Measurements from ENCODE around the gene CHRNE.
"Not testable (repeated sequence)": the region's sequence is repeated elsewhere in the genome, so short reads cannot be mapped to it uniquely, and the experiment has no call there.

CHRNE gene

DNA sequence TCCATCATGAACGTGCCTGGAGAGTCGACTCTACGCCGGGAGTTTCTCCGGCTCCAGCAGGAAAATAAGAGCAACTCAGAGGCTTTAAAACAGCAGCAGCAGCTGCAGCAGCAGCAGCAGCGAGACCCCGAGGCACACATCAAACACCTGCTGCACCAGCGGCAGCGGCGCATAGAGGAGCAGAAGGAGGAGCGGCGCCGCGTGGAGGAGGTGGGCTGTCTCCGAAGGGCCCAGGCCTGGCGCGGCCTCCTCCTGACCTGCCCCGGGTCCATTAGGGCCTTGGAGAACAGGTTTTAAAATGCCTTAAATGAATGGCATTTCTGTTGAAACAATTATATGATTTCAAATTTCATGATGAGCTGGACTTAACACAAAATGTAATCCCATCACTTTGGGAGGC lies 15.3 kb downstream of the CHRNE start:
- no peak for DNase-seq (ENCODE audit: low read depth in 2 of 2)

DNA sequence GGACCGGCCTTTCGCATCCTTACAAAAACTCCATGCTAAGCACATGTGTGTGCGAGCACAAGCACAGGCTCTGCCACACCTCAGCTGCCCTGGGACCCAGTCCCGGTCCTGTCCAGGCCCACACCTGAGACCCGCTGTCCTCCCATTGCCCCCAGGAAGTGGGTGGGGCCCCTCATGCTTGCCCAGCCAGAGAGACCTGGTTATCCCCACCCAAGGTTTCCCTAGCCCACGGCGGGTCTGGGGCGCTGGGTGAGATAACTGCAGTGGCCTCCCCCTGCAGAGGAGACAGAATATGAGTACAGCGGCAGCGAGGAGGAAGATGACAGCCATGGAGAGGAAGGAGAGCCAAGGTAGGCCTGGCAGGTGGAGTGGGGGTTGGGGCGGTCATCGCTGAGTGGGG lies 16.1 kb downstream of the CHRNE start:
- no peak for DNase-seq (ENCODE audit: low read depth in 2 of 2)

DNA sequence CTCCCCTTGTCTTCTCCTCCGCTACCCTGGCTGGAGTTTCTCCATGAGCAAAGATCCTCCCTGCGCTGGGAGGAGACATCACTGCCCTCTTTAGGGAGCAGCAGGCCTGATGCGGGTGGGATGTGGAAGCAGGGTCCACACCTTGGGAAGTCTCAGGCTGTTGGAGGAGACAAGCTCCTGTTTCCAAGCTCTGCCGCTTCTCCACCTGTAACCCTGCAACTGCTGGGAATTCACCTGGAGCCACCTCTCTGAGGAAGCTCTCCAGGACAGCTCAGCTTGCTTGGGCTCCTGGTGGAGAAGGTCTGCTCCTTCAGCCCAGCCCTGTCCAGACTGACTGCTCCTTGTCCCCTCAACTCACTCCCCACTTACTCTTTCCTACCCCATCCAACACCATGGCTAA lies 18.4 kb downstream of the CHRNE start:
- DNase-seq (ENCODE audit: low read depth in 2 of 2), result no peak

DNA sequence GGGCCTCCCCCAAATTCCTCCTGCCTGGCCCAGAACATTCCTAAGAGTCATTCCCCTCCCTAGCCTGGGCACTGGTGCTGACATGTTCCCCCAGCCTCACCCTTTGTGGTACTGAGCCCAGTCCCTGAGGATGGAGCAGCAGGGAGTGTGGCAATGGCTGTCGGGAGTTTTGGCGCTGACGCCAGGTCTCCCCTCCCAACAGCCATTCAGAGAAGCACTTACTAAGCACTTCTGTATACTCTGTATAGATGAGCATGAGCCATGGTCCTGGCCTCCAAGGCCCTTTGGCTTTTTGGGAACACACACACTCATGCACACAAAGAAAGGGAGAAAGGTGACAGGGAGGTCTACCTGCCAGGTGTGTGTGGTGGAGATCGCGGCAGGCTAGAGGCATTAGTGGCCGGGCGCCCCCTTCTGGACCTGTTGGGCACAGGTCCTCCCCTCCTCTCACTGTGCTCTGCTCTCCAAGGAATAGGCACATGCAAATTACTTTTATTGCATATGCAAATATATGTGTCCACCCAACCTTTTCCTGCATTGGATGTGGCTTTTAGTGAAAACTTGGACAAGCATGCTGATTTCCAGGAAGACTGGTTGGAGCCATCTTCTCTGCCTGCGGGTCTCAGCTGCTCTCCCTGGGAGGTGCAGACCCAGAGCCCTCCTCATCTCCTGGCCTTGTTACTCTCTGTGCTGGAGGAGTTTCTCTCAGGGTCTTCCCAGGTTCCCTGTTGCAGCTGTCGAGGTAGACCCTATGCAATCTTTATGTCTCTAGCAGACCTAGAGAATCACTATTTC lies 20.9 kb downstream of the CHRNE start:
- no peak for DNase-seq (ENCODE audit: low read depth in 2 of 2)

DNA sequence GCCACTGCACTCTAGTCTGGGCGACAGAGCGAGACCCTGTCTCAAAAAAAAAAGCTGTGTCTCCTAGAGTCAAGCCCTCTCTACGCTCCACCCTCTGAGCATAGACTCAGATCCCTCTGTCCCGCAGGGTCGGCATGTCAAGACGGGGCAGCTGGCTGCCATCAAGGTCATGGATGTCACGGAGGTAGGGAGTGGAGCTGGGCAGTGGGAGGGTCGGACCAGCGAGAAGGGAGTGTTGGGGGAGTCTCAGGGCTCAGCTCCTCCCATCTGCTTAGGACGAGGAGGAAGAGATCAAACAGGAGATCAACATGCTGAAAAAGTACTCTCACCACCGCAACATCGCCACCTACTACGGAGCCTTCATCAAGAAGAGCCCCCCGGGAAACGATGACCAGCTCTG lies 22.0 kb downstream of the CHRNE start:
- no peak for DNase-seq (ENCODE audit: low read depth in 2 of 2)

DNA sequence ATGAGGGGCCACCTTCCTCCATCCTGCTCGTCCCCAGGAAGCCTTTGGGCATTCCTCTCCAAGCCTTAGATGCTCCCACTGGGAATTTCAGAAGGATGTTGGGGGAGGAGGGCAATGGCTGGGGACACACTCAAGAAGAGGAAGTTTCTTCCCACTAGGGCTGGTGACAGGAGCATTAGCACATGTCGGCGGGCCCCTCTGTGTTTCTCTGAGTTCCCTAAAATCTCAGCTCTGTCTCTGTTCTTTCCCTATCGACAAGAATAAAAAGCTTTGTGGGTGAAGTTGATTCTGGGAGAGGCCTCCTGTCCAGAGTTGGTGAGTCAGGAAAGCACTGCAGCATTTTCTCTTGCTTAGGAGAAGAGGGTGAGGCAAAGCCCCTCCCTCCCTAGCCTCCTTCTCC lies 23.3 kb downstream of the CHRNE start:
- no peak for DNase-seq (ENCODE audit: low read depth in 2 of 2)

DNA sequence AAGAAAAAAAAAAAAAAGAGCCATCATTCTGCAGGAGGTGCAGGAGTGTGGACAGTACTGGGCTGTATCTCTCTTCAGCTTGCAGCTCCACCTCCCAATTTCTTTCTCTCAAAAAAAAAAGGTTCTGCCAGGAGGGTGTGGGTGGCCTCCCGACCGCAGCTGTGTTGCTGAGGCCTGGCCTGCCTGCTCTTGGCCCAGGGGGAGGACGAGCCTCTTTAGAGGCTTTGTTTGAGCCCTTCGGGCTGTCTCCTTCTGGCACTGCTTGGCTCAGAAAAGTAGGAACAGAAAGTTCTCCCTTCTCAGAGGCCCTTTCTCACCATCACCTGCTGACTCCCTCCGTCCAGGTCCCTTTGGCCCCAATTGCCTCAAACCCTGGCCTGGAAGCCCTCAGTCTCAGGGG lies 25.8 kb downstream of the CHRNE start:
- no peak for DNase-seq (ENCODE audit: low read depth in 2 of 2)

DNA sequence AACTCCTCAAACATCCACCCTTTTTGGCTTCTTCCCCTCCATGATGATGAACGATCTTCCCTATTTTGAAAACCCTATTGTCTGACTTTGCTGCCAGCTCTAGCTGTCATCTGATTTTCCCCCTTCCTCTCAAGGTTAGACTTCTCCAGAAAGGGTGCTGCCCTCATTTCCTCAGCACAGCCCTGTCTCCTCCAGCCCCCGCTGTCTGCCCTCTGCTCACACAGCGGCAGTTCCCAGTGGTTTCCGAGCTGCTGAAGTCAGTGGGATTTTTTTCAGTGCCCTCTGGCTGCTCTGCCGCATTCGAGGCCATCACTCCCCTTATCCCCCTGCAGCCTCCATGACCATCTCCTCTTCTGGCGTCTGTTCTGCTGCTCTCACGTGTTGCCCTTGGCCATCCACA lies 30.1 kb downstream of the CHRNE start:
- no peak for DNase-seq (ENCODE audit: low read depth in 2 of 2)

DNA sequence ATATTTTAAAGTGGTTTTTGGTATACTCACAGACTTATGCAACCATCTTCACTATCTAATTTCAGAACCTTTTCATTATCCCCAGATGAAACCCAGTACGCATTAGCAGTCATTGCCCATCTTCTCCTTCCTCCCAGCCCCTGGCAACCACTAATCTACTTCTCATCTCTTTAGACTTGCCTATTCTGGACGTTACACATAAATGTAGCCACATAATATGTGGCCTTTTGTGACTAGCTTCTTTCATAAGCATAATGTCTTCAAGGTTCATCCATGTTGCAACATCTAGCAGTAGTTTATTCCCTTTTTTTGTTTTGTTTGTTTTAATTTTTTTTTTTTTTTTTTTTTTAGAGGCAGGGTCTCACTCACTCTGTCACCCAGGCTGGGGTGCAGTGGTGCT lies 32.0 kb downstream of the CHRNE start:
- no peak for DNase-seq (ENCODE audit: low read depth in 2 of 2)

DNA sequence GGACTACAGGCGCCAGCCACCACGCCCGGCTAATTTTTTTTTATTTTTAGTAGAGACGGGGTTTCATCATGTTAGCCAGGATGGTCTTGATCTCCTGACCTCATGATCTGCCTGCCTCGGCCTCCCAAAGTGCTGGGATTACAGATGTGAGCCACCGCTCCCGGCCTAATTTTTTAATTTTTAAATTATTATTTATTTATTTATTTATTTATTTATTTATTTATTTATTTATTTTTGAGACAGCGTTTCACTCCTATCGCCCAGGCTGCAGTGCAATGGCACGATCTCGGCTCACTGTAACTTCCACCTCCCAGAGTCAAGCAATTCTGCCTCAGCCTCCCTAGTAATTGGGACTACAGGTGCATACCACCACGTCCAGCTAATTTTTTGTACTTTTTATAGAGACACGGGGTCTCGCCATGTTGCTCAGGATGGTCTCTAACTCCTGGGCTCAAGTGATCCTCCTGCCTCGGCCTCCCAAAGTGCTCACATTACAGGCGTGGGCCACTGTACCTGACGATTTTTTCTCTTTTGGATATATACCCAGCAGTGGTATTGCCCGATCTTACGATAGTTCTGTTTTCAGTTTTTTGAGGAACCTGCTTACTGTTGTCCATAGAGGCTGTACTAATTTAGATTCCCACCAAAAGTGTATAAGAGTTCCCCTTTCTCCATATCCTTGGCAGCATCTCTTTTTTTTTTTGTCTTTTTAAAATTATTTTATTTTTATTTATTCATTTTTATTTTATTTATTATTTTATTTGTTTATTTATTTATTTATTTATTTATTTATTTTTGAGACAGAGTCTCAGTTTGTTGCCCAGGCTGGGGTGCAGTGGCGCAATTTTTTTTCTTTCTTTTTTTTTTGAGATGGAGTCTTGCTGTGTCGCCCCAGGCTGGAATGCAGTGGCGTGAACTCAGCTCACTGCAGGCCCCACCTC lies 33.6 kb downstream of the CHRNE start:
- not testable (repeated sequence) for DNase-seq (ENCODE audit: low read depth in 2 of 2)

DNA sequence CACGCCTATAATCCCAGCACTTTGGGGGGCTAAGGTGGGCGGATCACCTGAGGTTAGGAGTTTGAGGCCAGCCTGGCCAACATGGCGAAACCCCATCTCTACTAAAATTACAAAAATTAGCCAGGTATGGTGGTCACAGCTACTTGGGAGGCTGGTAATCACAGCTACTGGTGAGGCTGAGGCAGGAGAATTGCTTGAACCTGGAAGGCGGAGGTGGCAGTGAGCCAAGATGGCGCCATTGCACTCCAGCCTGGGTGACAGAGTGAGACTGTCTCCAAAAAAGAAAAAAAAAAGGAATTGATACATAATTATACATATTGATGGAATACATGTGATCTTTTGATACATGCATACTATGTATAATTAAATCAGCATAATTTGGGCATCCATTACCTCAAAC lies 35.4 kb downstream of the CHRNE start:
- not testable (repeated sequence) for DNase-seq (ENCODE audit: low read depth in 2 of 2)

DNA sequence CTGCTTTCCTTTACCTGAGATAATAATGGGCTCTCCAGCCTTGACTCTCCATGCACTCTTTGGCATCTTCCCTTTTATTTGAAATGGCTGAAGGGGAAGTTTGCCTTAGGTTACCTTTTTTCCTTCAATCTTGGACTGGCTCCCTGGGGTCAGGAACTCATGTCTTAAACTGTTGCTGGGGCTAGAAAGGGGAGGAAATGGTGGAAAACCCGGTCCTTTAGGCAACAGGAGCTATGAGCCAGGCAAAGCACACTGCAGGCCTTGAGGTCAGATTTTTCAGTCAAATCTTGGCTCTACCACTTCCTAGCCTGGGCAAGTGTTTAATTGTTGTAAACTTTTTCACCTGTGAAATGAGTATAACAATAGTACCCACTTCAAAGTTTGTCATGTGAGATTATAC lies 39.6 kb downstream of the CHRNE start:
- no peak for DNase-seq (ENCODE audit: low read depth in 2 of 2)

DNA sequence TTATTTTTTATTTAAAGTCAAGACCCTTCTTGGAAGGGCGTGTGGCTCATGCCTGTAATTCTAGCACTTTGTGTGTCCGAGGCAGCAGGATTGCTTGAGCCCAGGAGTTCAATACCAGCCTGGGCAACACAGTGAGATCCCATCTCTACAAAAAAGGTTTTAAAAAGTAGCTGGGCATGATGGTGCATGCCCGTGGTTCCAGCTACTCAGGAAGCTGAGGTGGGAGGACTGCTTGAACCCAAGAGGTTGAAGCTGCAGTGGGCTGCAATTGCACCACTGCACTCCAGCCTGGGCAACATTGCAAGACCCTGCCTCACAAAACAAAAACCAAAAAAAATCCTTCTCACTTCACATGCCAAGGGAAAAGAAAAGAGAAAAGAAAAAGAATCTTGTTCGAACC lies 40.2 kb downstream of the CHRNE start:
- no peak for DNase-seq (ENCODE audit: low read depth in 2 of 2)

DNA sequence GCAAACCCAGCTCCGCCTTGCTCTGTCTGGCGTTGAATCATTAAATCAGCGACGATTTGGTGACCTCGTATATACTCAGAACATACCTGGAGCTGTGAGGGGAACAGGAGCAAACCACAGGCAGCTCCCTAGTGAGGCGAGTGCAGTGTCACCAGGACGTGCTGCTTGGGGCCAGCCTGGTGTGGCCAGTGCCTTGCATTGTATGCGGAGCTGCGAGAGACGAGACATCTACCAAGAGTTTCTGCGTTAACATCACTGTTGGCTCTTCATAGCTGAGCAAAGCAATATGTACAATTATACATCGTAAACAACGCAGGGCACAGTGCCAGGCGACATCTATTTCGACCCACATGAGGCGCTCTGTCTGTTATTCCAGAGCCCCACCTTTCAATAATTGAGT lies 41.8 kb downstream of the CHRNE start:
- no peak for DNase-seq (ENCODE audit: low read depth in 2 of 2)

DNA sequence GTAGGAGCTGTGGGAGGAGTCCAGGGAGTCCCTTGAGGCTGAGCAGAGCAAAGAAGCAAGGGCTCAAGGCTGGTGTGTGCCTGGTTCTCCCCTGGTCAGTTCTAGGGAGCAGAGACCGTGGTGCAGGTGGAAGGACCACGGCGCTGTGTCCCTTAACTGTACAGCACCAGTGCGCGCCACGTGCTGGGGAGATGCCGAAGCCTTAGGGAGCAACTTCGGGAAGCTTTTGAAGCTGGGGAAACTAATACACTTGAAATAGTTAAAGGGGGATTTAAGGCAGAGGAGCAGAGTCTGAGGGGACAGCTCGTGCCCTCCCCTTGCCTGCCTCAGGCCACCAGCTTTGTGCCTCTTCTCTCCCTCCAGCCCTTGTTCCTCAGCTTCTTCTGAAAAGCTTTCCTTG lies 42.2 kb downstream of the CHRNE start:
- no peak for DNase-seq (ENCODE audit: low read depth in 2 of 2)

DNA sequence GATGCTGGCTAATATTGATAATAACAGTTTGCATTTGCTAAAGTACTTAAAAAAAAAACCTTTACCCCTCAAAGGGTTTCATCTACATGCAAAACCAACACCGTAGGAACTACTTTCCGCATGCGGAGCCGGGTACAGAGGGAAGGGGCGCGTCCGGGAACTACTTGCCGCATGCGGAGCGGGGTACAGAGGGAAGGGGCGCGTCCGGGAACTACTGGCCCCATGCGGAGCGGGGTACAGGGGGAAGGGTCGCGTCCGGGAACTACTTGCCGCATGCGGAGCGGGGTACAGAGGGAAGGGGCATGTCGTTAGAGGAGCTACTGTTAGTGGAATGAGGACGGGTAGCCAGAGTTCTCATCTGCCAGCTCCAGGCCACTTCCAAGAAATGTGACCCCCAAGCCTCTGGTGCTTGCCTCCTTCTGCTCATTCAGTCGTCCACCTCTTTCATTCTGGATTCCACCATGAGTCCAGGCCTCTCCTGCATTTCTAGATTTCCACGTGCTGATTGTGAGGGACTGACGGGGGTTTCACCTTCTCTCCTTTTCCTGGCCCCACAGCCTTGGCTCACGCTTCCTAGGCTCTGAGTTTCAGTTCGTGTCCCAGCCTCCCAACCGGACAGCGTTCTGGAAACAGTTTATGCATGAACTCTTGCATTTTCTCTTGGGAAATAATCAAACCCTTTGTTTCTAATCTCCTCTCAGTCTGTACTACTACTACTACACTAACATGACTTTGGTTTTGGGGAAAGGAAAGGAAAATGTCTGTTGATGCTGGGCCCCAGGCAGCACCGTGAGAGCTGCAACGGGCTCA lies 42.9 kb downstream of the CHRNE start:
- DNase-seq (ENCODE audit: low read depth in 2 of 2), result no peak

DNA sequence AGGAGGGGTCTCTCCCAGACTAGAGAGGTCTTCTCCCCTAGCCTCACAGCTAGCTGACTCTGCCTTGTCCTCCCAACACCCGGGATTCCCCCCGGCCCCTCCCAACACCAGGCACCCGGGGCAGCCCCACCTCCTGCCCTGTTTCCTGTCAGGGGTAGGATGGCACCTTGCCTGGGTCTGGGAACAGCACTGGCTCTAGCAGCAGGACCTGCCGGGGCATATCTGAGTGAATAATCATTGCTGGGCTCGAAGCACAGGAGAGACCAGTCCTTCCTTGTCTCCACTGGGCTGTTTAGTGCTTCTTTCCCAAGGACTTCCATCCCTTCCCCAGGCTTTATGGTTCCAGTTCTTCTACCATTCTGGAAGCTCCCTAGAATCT lies 44.0 kb downstream of the CHRNE start:
- DNase-seq (ENCODE audit: low read depth in 2 of 2), result no peak

DNA sequence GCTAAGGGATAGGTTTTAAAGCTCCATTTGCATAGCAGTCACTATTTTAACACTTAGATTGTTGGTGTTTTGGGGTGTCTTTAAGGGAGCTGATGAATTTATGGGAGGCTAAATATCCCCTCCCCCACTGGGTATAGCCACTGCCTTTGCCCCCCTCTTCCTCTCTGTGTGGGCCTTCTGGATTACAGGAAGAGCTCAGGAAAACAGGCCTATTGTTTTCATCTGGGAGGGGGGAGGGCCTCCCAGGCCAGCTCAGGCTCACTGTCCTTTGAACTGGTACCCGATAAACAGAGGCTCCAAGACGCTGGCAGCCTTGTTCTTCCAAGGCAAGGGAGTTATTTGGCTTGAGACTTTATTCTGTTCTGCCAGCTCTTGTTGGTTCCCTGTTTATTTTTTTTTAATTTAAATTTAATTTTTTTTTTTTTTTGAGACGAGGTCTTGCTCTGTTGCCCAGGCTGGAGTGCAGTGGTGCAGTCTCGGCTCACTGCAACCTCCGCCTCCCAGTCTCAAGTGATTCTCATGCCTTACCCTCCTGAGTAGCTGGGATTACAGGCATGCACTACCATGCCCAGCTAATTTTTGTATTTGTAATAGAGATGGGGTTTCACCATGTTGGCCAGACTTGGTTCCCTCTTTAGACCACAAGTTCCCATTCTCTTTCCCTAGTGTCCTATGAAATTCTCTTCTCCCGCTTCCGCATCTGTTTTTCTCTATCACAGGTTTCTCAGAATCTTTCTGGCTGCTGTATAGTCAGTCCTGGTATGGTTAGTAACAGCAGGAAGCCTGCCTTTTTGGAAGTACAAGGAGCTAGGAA lies 44.6 kb downstream of the CHRNE start:
- DNase-seq (ENCODE audit: low read depth in 2 of 2), result no peak

DNA sequence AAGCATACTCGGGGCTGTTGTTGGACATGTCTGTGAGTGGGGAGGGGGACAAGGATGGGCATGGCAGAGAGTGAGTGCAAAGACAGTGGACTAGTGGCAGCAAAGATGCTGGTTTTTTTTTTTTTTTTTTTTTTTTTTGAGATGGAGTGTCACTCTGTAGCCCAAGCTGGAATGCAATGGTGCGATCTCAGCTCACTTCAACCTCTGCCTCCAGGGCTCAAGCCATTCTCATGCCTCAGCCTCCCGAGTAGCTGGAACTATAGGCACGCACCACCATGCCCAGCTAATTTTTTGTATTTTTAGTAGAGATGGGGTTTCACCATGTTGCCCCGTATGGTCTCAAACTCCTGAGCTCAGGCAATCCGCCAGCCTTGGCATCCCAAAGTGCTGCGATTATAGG lies 45.6 kb downstream of the CHRNE start:
- not testable (repeated sequence) for DNase-seq (ENCODE audit: low read depth in 2 of 2)

DNA sequence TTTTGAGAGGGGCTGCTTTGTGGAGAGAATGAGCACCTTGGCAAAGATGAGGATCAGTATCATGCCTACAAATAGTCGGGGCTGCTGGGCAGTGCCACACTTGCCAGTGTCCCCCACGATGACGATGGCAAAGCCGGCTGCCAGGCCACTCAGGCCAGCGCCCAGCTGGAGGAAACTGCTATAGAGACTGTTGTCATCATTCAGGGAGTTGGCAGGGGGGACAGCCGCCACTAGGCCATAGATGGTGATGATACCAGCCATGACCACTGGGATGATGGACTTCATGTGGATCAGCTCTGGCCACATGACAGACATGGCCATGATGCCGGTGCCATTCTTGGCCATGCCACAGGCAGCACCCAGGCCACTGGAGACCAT lies 46.0 kb downstream of the CHRNE start:
- DNase-seq (ENCODE audit: low read depth in 2 of 2), result no peak

DNA sequence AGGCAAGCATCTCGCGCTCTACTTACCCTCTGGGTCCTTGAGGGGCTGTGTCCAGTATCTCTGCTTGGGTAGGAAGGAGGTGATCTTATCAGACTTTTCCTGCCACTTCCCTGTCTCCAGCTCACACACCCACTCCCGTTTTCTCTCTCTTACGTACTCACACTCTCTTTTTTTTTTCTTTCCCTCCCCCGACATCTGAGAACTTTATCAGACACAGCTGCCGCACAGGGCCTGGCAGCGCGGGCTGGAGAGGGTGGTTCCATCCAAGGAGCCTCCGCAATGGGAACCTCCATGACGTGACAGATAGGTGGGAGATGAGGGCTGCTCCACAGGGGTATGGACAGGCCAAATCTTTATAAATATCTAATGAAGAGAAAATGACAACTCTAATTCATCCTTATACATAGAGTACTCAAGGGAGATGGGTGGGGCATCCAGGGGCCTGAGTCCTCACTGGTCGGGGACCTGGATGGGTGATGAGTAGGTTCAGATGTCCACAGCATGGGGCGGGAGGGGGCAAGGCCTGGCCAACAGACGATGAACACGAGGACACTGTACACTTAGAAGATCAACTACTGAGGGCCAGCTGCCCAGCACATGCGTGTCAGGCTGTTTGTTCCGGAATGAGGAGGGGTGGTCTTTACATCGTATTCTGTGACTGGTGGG lies 46.5 kb downstream of the CHRNE start:
- DNase-seq (ENCODE audit: low read depth in 2 of 2), result no peak

All from fibroblast of skin of left quadriceps (primary cell).